GM10248 (cell line): ENCODE data around the gene ACVR1B.

Experiments used
- CTCF ChIA-PET: fragments of 300-600 bp; sonication (Branson Sonifier 250); formaldehyde crosslinking; extraction: SDS; loops from one replicate; lab custom pipeline; 2021; ENCODE audit warnings: antibody characterized with exemption; lab: Yijun Ruan, JAX
- POLR2A ChIA-PET: fragments of 350-650 bp; sonication (Branson Sonifier 250); formaldehyde crosslinking; extraction: SDS; loops from one replicate; lab custom pipeline; 2020; ENCODE audit warnings: antibody characterized with exemption; lab: Yijun Ruan, JAX
- DNase-seq: peaks from one replicate; pipeline ENCODE4 v3.0.0; 2012; ENCODE audit errors: extremely low spot score
- TF ChIP-seq, protein P1 (sequence below): IDR thresholded peaks from 2 replicates; pipeline ENCODE4 v1.5.1; 2012; ENCODE audit warnings: mild to moderate bottlenecking, low read depth; ENCODE audit errors: extremely low read depth, missing control alignments, control extremely low read depth

Gene ACVR1B

DNA sequence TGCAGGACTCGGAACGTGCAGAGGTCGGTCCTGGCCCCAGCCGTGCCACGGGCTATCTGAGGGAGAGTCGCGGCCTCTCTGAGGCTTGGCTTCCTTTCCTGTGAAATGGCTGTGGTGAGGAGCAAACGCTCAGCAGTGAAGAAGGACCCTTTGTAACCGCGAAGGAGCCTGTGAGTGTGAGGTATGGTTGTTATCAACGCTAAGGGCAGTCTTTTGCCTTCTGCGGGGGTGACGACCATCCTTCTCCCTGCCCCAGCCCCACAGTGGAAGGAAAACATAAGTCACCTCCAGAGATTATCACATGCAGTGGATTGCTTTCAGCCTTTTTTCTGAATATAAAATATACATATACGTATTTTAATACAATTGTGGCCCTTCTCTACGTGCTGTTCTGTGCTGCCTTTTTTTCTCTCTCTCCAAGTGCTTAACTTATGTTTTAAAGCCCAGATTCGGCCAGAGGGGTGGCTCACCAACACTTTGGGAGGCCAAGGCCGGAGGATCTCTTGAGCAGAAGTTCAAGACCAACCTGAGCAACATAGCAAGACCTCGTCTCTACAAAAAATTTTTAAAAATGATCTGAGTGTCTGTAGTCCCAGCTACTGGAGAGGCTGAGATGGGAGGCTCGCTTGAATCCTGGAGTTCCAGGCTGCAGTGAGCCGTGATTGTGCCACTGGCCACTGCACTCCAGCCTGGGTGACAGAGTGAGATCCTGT is 72.6 kb downstream of the ACVR1B start:
- DNase-seq = no peak
- ChIA-PET CTCF (interaction anchor here (1.0 to 33.0 kb wide), 19 partner anchors 11 to 145 kb away, joined by 3 to 1220 read pairs (median 17); partner anchors contain the start of genes ATG101, NR4A1, SMIM41 and TAMALIN), POLR2A (interaction anchor here (0.7 to 1.3 kb wide), 2 partner anchors 9 to 18 kb away, joined by 3 to 7 read pairs; partner anchors contain the start of gene TAMALIN)
- TF ChIP-seq, protein P1, sequence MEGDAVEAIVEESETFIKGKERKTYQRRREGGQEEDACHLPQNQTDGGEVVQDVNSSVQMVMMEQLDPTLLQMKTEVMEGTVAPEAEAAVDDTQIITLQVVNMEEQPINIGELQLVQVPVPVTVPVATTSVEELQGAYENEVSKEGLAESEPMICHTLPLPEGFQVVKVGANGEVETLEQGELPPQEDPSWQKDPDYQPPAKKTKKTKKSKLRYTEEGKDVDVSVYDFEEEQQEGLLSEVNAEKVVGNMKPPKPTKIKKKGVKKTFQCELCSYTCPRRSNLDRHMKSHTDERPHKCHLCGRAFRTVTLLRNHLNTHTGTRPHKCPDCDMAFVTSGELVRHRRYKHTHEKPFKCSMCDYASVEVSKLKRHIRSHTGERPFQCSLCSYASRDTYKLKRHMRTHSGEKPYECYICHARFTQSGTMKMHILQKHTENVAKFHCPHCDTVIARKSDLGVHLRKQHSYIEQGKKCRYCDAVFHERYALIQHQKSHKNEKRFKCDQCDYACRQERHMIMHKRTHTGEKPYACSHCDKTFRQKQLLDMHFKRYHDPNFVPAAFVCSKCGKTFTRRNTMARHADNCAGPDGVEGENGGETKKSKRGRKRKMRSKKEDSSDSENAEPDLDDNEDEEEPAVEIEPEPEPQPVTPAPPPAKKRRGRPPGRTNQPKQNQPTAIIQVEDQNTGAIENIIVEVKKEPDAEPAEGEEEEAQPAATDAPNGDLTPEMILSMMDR = peak; percentile 3

DNA sequence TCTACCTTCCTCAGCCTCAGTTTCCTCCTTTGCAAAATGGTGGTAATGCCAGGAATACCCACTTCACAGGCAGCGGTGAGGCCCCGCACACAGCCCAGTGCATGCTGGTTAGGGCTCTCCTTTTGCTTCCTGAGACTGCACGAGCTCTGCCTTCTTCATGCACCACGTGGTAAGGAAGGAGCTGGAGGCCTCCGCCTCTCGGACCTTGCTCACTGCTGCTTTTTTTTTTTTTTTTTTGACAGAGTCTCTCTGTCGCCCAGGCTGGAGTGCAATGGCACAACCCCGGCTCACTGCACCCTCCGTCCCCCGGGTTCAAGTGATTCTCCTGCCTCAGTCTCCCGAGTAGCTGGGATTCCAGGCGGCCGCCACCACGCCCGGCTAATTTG is 73.3 kb downstream of the ACVR1B start:
- TF ChIP-seq, protein P1 = no peak
- DNase-seq = no peak
- ChIA-PET POLR2A (interaction anchor here (0.7 to 1.3 kb wide), 4 partner anchors 18 to 60 kb away, joined by 3 to 7 read pairs (median 5); partner anchors contain the start of genes NR4A1 and TAMALIN), CTCF (interaction anchor here (0.8 to 33.0 kb wide), 36 partner anchors 10 to 968 kb away, joined by 3 to 1220 read pairs (median 6); partner anchors contain the start of genes ACVR1B, ATG101, KRT85 and NR4A1)

- POLR2A ChIA-PET = interaction anchor here (1.0 to 1.6 kb wide), 2 partner anchors 25 to 43 kb away, joined by 4 read pairs; partner anchors contain the start of genes ATG101 and NR4A1
- CTCF ChIA-PET = interaction anchor here (0.7 to 33.0 kb wide), 27 partner anchors 9 to 603 kb away, joined by 3 to 1220 read pairs (median 8); partner anchors contain the start of genes ACVR1B, ATG101, NR4A1 and SMIM41
- TF ChIP-seq, protein P1 = no peak
- DNase-seq = no peak
Measured at GRCh38 chr12:52026263-52026662, 74.8 kb downstream of the ACVR1B start.

- ChIA-PET POLR2A (interaction anchor here (0.6 to 1.0 kb wide), 2 partner anchors 24 to 494 kb away, joined by 4 to 10 read pairs; partner anchors contain the start of gene NR4A1), CTCF (interaction anchor here (0.6 to 33.0 kb wide), 13 partner anchors 8 to 116 kb away, joined by 3 to 1220 read pairs (median 28); partner anchors contain the start of genes ATG101, NR4A1, SMIM41 and TAMALIN)
- DNase-seq = no peak
- TF ChIP-seq, protein P1 = no peak
Measured at GRCh38 chr12:52027085-52027843, 75.8 kb downstream of the ACVR1B start.

DNA sequence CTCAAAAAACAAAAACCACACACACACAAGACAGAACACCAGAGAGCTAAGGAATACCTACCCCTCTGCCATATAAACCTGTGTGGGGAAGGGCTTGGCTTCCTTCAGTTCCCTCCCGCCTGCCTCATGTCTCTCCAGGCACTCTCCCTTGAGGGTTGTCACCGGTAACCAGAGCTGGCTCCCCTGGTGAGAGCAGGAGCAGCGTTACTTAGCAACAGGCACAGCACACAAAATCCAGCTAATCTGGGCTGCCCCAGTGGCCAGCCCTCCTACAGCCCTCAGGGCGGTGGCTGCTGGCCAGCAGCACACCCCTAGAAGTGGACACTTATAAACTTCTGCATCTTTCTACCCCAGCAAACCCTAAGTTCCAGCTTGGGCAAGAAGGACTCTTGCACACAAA is 78.2 kb downstream of the ACVR1B start:
- ChIA-PET CTCF (interaction anchor here (1.8 to 33.0 kb wide), 9 partner anchors 6 to 105 kb away, joined by 5 to 1220 read pairs (median 108); partner anchors contain the start of genes ATG101, NR4A1, SMIM41 and TAMALIN), POLR2A (interaction anchor here (0.5 to 1.3 kb wide), 2 partner anchors 21 to 64 kb away, joined by 3 read pairs; partner anchors contain the start of gene NR4A1)
- DNase-seq = no peak

More for the DNA sequence above, 78.2 kb downstream of the ACVR1B start:
- TF ChIP-seq, protein P1 = no peak
